HCT116 (cell line): ENCODE results near the gene ZNF568. TPM values are rescaled to one million over a fixed set of nuclear protein-coding genes. Genes with fewer than 3 reads are reported as not detected.

Source experiments
- ATAC-seq: fragments of 200-7000 bp; cut with Tn5 transposase; 2 replicates; pipeline ENCODE4 v1.9.1; 2020; ENCODE audit warnings: mild to moderate bottlenecking, moderate library complexity
- BruUV-seq: library from RNA; stranded (reverse); fragments of 400-500 nt; replicated peaks from 2 replicates; lab custom pipeline; 2021; lab: Mats Ljungman, UMichigan
- CTCF ChIA-PET: fragments of 300-600 bp; sonication (Branson Sonifier 250); formaldehyde crosslinking; loops from one replicate; lab custom pipeline; 2021; ENCODE audit warnings: antibody characterized with exemption; lab: Charles Lee
- POLR2A ChIA-PET: fragments of 300-600, 350-600 bp; sonication (Branson Sonifier 250); formaldehyde crosslinking; loops from one replicate; lab custom pipeline; 2021; ENCODE audit warnings: antibody characterized with exemption; lab: Charles Lee
- RAD21 ChIA-PET, 2 experiments: fragments of 300-600 bp; sonication (Branson Sonifier 250); formaldehyde crosslinking; loops; one replicate each; lab custom pipeline; 2023; ENCODE audit warnings: low total read pairs in 2 of 2; ENCODE audit not compliant: uncharacterized antibody in 2 of 2, unreplicated experiment in 2 of 2, low non-redundant PET in 1 of 2; lab: Charles Lee
- DNase-seq: peaks from one replicate; pipeline ENCODE4 v3.0.0-alpha.2; 2010; ENCODE audit warnings: low read depth, low spot score
- H2AFZ ChIP-seq: fragments of 200-600 bp; shearing (Covaris generic), sonication (generic); 2 replicates; pipeline ENCODE4 v1.6.1; 2017; ENCODE audit warnings: low read depth, mixed run types, mixed read lengths, antibody characterized with exemption, low read length; ENCODE audit not compliant: poor library complexity, severe bottlenecking
- H3K27ac ChIP-seq: 2 replicates; pipeline ENCODE4 v1.5.1; 2012; ENCODE audit warnings: low read depth, low read length
- H3K27me3 ChIP-seq: fragments of 200-600 bp; sonication (generic); 2 replicates; pipeline ENCODE4 v1.6.1; 2016; ENCODE audit warnings: mixed run types, low read length, mixed read lengths; ENCODE audit not compliant: insufficient read depth
- H3K36me3 ChIP-seq, 2 experiments: fragments of 200-500 bp in 1 of 2; fragments of 200-600 bp in 1 of 2; sonication (Bioruptor generic) in 1 of 2; sonication (generic) in 1 of 2; 2 replicates each; pipeline versions ENCODE4 v1.5.1 to v1.6.1; 2014 to 2016; ENCODE audit warnings: low read length in 2 of 2, inconsistent platforms in 1 of 2, mixed read lengths in 1 of 2, mixed run types in 1 of 2; ENCODE audit not compliant: insufficient read depth in 2 of 2, control insufficient read depth in 1 of 2
- H3K4me1 ChIP-seq, 2 experiments: fragments of 200-600 bp in 1 of 2; sonication (generic) in 1 of 2; 2 replicates each; pipeline versions ENCODE4 v1.5.1 to v1.6.1; 2012 to 2017; ENCODE audit warnings: low read length in 2 of 2, inconsistent platforms in 1 of 2, mild to moderate bottlenecking in 1 of 2, mixed read lengths in 1 of 2, mixed run types in 1 of 2, moderate library complexity in 1 of 2; ENCODE audit not compliant: insufficient read depth in 2 of 2, control insufficient read depth in 1 of 2
- H3K4me2 ChIP-seq: fragments of 200-600 bp; sonication (generic); 2 replicates; pipeline ENCODE4 v1.6.1; 2017; ENCODE audit warnings: mixed run types, low read length, mixed read lengths
- H3K4me3 ChIP-seq, 2 experiments: fragments of 200-600 bp in 1 of 2; sonication (generic) in 1 of 2; replicated peaks in 1 of 2; 2 replicates each; pipeline ENCODE4 v1.5.1; 2011 to 2016; ENCODE audit warnings: low read length in 2 of 2, control low read depth in 1 of 2, low read depth in 1 of 2, mild to moderate bottlenecking in 1 of 2, mixed read lengths in 1 of 2, mixed run types in 1 of 2
- H3K79me2 ChIP-seq: fragments of 200-600 bp; sonication (generic); 2 replicates; pipeline ENCODE4 v1.6.1; 2017; ENCODE audit warnings: mild to moderate bottlenecking, mixed run types, low read length, moderate library complexity, mixed read lengths; ENCODE audit not compliant: insufficient read depth
- H3K9ac ChIP-seq: fragments of 200-600 bp; sonication (generic); 2 replicates; pipeline ENCODE4 v1.6.1; 2016; ENCODE audit warnings: low read length, mixed read lengths
- H3K9me2 ChIP-seq: fragments of 200-600 bp; sonication (generic), shearing (Covaris generic); 2 replicates; pipeline ENCODE4 v1.6.1; 2017; ENCODE audit warnings: mixed run types, mild to moderate bottlenecking, moderate library complexity; ENCODE audit not compliant: insufficient read depth
- H3K9me3 ChIP-seq, 2 experiments: fragments of 200-500 bp in 1 of 2; fragments of 200-600 bp in 1 of 2; sonication (Bioruptor generic) in 1 of 2; sonication (generic) in 1 of 2; 2 replicates each; pipeline ENCODE4 v1.6.1; 2014 to 2017; ENCODE audit warnings: low read length in 2 of 2, mixed read lengths in 2 of 2, inconsistent platforms in 1 of 2, low read depth in 1 of 2, mild to moderate bottlenecking in 1 of 2, mixed run types in 1 of 2, moderate library complexity in 1 of 2; ENCODE audit not compliant: control insufficient read depth in 1 of 2, insufficient read depth in 1 of 2
- H4K20me1 ChIP-seq: fragments of 200-600 bp; sonication (generic), shearing (Covaris generic); 2 replicates; pipeline ENCODE4 v1.6.1; 2017; ENCODE audit warnings: mixed run types, mild to moderate bottlenecking, moderate library complexity; ENCODE audit not compliant: insufficient read depth
- ELF1 ChIP-seq: IDR thresholded peaks from 2 replicates; pipeline ENCODE4 v1.6.1; 2012; ENCODE audit warnings: low read depth, borderline replicate concordance
- ZBTB33 ChIP-seq: IDR thresholded peaks from 2 replicates; pipeline ENCODE4 v1.6.1; 2011; ENCODE audit warnings: mild to moderate bottlenecking, low read length, moderate library complexity; ENCODE audit not compliant: insufficient replicate concordance; ENCODE audit errors: extremely low read depth
- ZNF274 ChIP-seq: fragments of 200-500 bp; sonication (Bioruptor generic); IDR thresholded peaks from 2 replicates; pipeline ENCODE4 v1.6.1; 2014; ENCODE audit warnings: mild to moderate bottlenecking, low read depth, low read length, inconsistent platforms
- intact Hi-C: fragments of 100-400 bp; cut with micrococcal nuclease; formaldehyde crosslinking; loops from 2 replicates; pipeline ENCODE4 v1.10.0; 2022
- total RNA-seq: library from RNA; stranded (reverse); gene quantifications from one replicate; pipeline ENCODE4 v1.2.1, GENCODE V29; 2021; ENCODE audit not compliant: unreplicated experiment

The ZNF568 gene
- total RNA-seq, 1 experiment from 2014 or later, result not detected

- H2AFZ ChIP-seq, result no peak overlapping the region
- DNase-seq (no peak), ATAC-seq (no peak)
- POLR2A ChIA-PET, result no interaction called here
- H3K27me3 ChIP-seq, result no peaks in the 10 kb centered on the region
- no peak overlapping the region for H3K4me2 ChIP-seq
- peak; percentile 60 for TF ChIP-seq ZNF274
- no peak for TF ChIP-seq ELF1
- H3K27ac ChIP-seq, result no peak overlapping the region
- H4K20me1 ChIP-seq, result no peaks in the 10 kb centered on the region
- no peaks in the 10 kb centered on the region for H3K4me1 ChIP-seq
- intact Hi-C loops, result no loop called here
- RAD21 ChIA-PET, result no interaction called here
- no peaks in the 10 kb centered on the region for H3K36me3 ChIP-seq
- no peaks in the 10 kb centered on the region for H3K9me2 ChIP-seq
- no TSS peak for BruUV-seq
- H3K9me3 ChIP-seq, result peaks cover 32 to 53% of the 10 kb centered on the region in 2 experiments; a peak in 3 of 4 replicates
- no peak overlapping the region for H3K9ac ChIP-seq
- H3K79me2 ChIP-seq, result no peaks in the 10 kb centered on the region
- H3K4me3 ChIP-seq, result no peak overlapping the region
- CTCF ChIA-PET, result no interaction called here
Measured at GRCh38 chr19:36876993-36877938, 38.9 kb upstream of the ZNF568 start.

GRCh38 chr19:36891768-36892357, 24.3 kb upstream of the ZNF568 start:
- Histone ChIP-seq H3K79me2 (no peaks in the 10 kb centered on the region), H3K36me3 (no peaks in the 10 kb centered on the region), H3K27me3 (no peaks in the 10 kb centered on the region)
- RAD21 ChIA-PET, result no interaction called here
- no peak for TF ChIP-seq ZBTB33
- peak; percentile 64 for TF ChIP-seq ZNF274
- TF ChIP-seq, all 23 proteins: peak for 1
- no peak for ATAC-seq
- DNase-seq, result no peak
- Histone ChIP-seq H3K4me3 (no peak overlapping the region), H3K4me1 (no peaks in the 10 kb centered on the region), H3K9ac (no peak overlapping the region), H2AFZ (no peak overlapping the region), H3K9me3 (peaks cover 36 to 47% of the 10 kb centered on the region in 2 experiments; a peak in 3 of 4 replicates), H3K9me2 (no peaks in the 10 kb centered on the region), H3K27ac (no peak overlapping the region), H3K4me2 (no peak overlapping the region), H4K20me1 (no peaks in the 10 kb centered on the region)
- BruUV-seq, result no TSS peak
- ChIA-PET CTCF (no interaction called here), POLR2A (no interaction called here)
- intact Hi-C loops, result no loop called here
